GM19397 (cell line): ENCODE measurements around the gene SMIM41.

Experiments
- ATAC-seq: cut with Tn5 transposase; IDR thresholded peaks from one replicate; pipeline ENCODE4 v1.9.1; 2021; ENCODE audit warnings: mild to moderate bottlenecking, moderate library complexity; ENCODE audit not compliant: unreplicated experiment

Gene SMIM41

GRCh38 chr12:52120951-52121823 lies 41.7 kb downstream of the SMIM41 start:
- ATAC-seq = no peak

- no peak for ATAC-seq
These were observed 42.5 kb downstream of the SMIM41 start for GRCh38 chr12:52121824-52122539.

GRCh38 chr12:52122540-52122871 lies 43.0 kb downstream of the SMIM41 start:
- ATAC-seq = no peak

- no peak for ATAC-seq
These were observed 43.4 kb downstream of the SMIM41 start for GRCh38 chr12:52122904-52123303.

GRCh38 chr12:52123487-52124186 lies 44.1 kb downstream of the SMIM41 start:
- ATAC-seq = no peak

GRCh38 chr12:52125476-52125900 lies 46.0 kb downstream of the SMIM41 start:
- ATAC-seq = no peak

- no peak for ATAC-seq
These were observed 46.6 kb downstream of the SMIM41 start for GRCh38 chr12:52126050-52126604.

GRCh38 chr12:52126605-52127578 lies 47.4 kb downstream of the SMIM41 start:
- ATAC-seq = no peak

GRCh38 chr12:52127683-52128450 lies 48.4 kb downstream of the SMIM41 start:
- no peak for ATAC-seq

- no peak for ATAC-seq
These were observed 51.2 kb downstream of the SMIM41 start for GRCh38 chr12:52130711-52131110.

- ATAC-seq = no peak
These were observed 53.3 kb downstream of the SMIM41 start for GRCh38 chr12:52132754-52133161.

- ATAC-seq = no peak
These were observed 58.2 kb downstream of the SMIM41 start for GRCh38 chr12:52137746-52138145.

GRCh38 chr12:52139147-52139546 lies 59.6 kb downstream of the SMIM41 start:
- ATAC-seq = no peak

GRCh38 chr12:52139579-52140062 lies 60.1 kb downstream of the SMIM41 start:
- no peak for ATAC-seq

GRCh38 chr12:52141306-52141705 lies 61.8 kb downstream of the SMIM41 start:
- ATAC-seq = no peak

GRCh38 chr12:52141875-52142274 lies 62.4 kb downstream of the SMIM41 start:
- ATAC-seq = no peak

GRCh38 chr12:52142431-52142830 lies 62.9 kb downstream of the SMIM41 start:
- ATAC-seq = no peak

GRCh38 chr12:52144512-52145227 lies 65.2 kb downstream of the SMIM41 start:
- no peak for ATAC-seq
